NB4 (cell line): ENCODE measurements around the gene GGT5.

Source experiments
- CTCF ChIP-seq: IDR thresholded peaks from one replicate; pipeline ENCODE4 v1.5.1; 2012; ENCODE audit warnings: low read depth, low read length
- MAX ChIP-seq: IDR thresholded peaks from 2 replicates; pipeline ENCODE4 v1.6.1; 2011; ENCODE audit warnings: low read depth, low read length
- MYC ChIP-seq: IDR thresholded peaks from 2 replicates; pipeline ENCODE4 v1.6.1; 2011; ENCODE audit warnings: low read depth, low read length
- POLR2A ChIP-seq: IDR thresholded peaks from 2 replicates; pipeline ENCODE4 v1.6.1; 2011; ENCODE audit warnings: mild to moderate bottlenecking; ENCODE audit not compliant: insufficient read length; ENCODE audit errors: extremely low read depth

- TF ChIP-seq CTCF, result no peak
- no peak for TF ChIP-seq POLR2A
- TF ChIP-seq MYC, result no peak
- TF ChIP-seq MAX, result no peak
Observed at GRCh38 chr22:24233235-24233634, 11.6 kb downstream of the GGT5 start.
